Measurements from ENCODE around the gene SUPT3H. TPM values are rescaled to one million over a fixed set of nuclear protein-coding genes. Genes with fewer than 3 reads are reported as not detected.
"Not testable (repeated sequence)": the region's sequence is repeated elsewhere in the genome, so short reads cannot be mapped to it uniquely, and the experiment has no call there.

SUPT3H gene
- total RNA-seq, 1 donor from 2014 or later: 6.7 TPM

DNA sequence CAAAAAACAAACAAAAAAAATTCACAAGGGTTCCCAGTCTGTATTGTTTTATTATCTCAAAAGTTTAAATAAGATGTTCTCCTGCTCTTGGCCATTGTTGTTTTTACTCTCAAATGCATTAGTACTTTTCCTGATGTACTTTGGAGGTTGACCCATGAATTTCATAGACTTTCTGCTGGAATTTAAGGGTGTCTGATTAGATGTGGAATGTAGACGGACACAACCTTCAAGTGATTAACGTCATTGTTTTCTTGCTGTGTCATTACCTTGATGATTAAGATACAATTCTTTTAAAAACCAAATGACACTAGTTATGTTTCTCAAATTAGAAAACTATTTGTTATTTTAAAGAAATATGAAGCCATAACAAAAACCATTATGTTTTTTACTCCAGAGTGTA is 471.0 kb downstream of the SUPT3H start:
- H3K4me3 ChIP-seq: no peak overlapping the region
- no peaks in the 10 kb centered on the region for H3K4me1 ChIP-seq
- intact Hi-C loops (cut with DNase I): no loop called here
- ATAC-seq: no peak
- H3K27me3 ChIP-seq (ENCODE audit: low read depth): no peaks in the 10 kb centered on the region
- DNase-seq: no peak
- TF ChIP-seq, protein P1, sequence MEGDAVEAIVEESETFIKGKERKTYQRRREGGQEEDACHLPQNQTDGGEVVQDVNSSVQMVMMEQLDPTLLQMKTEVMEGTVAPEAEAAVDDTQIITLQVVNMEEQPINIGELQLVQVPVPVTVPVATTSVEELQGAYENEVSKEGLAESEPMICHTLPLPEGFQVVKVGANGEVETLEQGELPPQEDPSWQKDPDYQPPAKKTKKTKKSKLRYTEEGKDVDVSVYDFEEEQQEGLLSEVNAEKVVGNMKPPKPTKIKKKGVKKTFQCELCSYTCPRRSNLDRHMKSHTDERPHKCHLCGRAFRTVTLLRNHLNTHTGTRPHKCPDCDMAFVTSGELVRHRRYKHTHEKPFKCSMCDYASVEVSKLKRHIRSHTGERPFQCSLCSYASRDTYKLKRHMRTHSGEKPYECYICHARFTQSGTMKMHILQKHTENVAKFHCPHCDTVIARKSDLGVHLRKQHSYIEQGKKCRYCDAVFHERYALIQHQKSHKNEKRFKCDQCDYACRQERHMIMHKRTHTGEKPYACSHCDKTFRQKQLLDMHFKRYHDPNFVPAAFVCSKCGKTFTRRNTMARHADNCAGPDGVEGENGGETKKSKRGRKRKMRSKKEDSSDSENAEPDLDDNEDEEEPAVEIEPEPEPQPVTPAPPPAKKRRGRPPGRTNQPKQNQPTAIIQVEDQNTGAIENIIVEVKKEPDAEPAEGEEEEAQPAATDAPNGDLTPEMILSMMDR (IDR thresholded peaks at IDR 0.05): no peak
- H3K27ac ChIP-seq: no peak overlapping the region
- H3K36me3 ChIP-seq: no peaks in the 10 kb centered on the region
- no peaks in the 10 kb centered on the region for H3K9me3 ChIP-seq

DNA sequence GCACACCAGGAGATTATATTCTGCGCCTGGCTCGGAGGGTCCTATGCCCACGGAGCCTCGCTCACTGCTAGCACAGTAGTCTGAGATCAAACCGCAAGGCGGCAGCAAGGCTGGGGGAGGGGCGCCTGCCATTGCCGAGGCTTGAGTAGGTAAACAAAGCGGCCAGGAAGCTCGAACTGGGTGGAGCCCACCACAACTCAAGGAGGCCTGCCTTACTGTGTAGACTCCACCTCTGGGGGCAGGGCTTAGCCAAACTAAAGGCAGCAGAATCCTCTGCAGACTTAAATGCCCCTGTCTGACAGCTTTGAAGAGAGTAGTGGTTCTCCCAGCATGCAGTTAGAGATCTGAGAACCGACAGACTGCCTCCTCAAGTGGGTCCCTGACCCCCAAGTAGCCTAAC is 477.4 kb downstream of the SUPT3H start:
- not testable (repeated sequence) for H3K4me1 ChIP-seq

DNA sequence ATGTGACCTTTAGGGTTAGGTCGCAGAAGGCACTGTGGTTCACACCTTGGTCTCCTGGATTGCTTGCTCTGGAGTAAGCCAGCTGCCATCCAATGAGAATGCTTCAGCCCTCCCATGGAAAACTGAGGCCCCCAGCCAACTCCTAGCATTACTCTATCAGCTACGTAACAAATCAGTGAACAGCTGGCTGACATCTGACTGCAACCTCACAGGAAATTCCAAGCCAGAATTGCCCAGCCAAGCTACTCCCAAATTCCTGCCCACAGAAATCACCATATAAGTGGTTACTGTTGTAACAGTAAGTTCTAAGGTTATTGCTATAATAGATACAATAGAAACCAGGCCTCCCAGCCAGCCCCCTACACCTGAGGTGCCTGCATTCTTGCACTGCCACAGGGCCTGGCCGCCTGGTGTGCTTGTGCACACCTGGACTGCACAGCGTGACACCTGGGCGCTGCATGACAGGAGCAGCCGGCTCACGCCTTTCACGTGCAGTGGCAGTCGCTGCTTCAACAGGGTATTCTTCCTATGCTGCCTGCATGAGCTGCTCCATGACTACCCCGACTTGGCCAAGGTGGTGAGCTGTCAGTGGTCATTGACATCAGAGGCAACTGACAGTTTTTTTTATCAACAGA is 479.3 kb downstream of the SUPT3H start:
- Histone ChIP-seq H3K4me1 (no peaks in the 10 kb centered on the region), H3K9me3 (no peaks in the 10 kb centered on the region), H3K27ac (no peak overlapping the region), H3K36me3 (no peaks in the 10 kb centered on the region), H3K4me3 (no peak overlapping the region), H3K27me3 (ENCODE audit: low read depth) (no peaks in the 10 kb centered on the region)
- no peak for ATAC-seq
- no peak for DNase-seq
- TF ChIP-seq, protein P1 (IDR thresholded peaks at IDR 0.05): no peak
- intact Hi-C loops (cut with DNase I): no loop called here

More for the DNA sequence above, 477.4 kb downstream of the SUPT3H start:
- H3K27me3 ChIP-seq (ENCODE audit: low read depth); ATAC-seq; H3K36me3 ChIP-seq; H3K9me3 ChIP-seq; H3K27ac ChIP-seq; H3K4me3 ChIP-seq; intact Hi-C loops (cut with DNase I); DNase-seq: not testable (repeated sequence)

DNA sequence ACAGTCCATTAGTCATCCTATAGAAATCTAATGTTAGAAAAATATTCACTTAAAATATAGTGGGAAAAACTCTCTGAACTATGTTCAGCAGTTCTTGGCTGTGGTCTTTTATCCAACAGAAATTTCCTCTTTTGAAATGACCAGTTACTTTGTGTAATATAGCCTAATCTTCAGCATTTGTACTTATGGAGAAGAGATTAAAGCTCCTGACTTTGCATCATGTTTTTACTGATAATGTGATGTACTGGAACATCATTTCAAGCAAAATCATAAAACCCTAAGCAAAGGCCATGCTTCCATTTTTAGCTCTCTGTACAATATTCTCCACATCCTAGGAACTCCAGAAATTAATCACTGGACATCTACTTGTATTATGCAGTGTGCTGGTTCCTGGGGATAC is 480.4 kb downstream of the SUPT3H start:
- ATAC-seq (no peak), DNase-seq (no peak)
- TF ChIP-seq, protein P1 (IDR thresholded peaks at IDR 0.05): no peak
- Histone ChIP-seq H3K27ac (no peak overlapping the region), H3K4me1 (no peaks in the 10 kb centered on the region), H3K27me3 (ENCODE audit: low read depth) (no peaks in the 10 kb centered on the region), H3K9me3 (no peaks in the 10 kb centered on the region), H3K4me3 (no peak overlapping the region), H3K36me3 (no peaks in the 10 kb centered on the region)
- intact Hi-C loops (cut with DNase I): no loop called here

DNA sequence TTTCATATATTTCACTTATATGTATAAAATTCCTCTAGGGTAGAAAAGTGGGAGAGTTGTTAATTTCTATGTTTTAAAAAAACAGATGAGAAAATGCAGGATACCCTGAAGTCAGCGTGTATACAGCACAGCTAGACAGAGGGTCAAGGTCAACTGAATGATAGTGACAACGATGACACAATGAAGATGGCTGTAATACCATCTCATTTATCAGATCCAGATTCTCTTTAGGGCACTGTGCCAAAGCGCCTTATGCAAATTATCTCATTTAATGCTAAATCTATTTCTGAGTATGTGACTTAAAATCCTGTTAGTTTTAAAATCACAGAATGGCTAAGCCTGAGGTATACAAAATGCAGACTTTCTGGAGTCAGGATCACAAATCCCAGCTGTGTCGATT is 481.0 kb downstream of the SUPT3H start:
- intact Hi-C loops (cut with DNase I): no loop called here
- no peak for ATAC-seq
- H3K27me3 ChIP-seq (ENCODE audit: low read depth): no peaks in the 10 kb centered on the region
- H3K36me3 ChIP-seq: no peaks in the 10 kb centered on the region
- H3K4me1 ChIP-seq: no peaks in the 10 kb centered on the region
- H3K27ac ChIP-seq: no peak overlapping the region
- H3K9me3 ChIP-seq: no peaks in the 10 kb centered on the region
- TF ChIP-seq, protein P1 (IDR thresholded peaks at IDR 0.05): no peak
- no peak overlapping the region for H3K4me3 ChIP-seq
- no peak for DNase-seq

DNA sequence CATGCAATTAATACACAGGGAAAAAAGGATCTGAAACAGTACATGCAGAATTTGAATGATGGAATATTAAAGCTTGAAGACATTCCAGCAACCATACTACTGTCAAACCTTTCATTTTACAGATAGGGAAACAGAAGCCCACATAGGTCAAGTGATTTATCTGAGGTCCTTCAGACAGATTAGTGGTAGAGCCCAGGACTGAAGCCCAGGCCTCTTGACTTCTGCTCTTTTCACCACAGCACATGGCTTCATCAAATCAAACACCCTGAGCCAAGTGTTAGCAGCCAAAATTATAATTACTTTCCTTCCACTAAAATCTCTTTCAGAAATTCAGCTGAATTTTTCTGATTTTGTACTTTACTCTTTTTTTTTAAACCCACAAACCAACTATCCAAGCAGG is 485.2 kb downstream of the SUPT3H start:
- intact Hi-C loops (cut with DNase I): no loop called here
- H3K27me3 ChIP-seq (ENCODE audit: low read depth): no peaks in the 10 kb centered on the region
- ATAC-seq: no peak

DNA sequence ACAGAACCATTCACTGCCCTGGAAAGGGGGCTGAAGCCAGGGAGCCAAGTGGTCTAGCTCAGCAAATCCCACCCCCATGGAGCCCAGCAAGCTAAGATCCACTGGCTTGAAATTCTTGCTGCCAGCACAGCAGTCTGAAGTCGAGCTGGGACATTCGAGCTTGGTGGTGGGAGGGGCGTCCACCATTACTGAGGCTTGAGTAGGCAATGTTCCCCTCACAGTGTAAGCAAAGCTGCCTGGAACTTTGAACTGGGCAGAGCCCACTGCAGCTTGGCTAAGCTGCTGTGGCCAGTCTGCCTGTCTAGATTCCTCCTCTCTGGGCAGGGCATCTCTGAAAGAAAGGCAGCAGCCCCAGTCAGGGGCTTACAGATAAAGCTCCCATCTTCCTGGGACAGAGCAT is 498.7 kb downstream of the SUPT3H start:
- H3K27me3 ChIP-seq (ENCODE audit: low read depth); H3K4me1 ChIP-seq; H3K4me3 ChIP-seq; H3K27ac ChIP-seq; DNase-seq; intact Hi-C loops (cut with DNase I); ATAC-seq; H3K9me3 ChIP-seq; H3K36me3 ChIP-seq: not testable (repeated sequence)

More for the DNA sequence above, 485.2 kb downstream of the SUPT3H start:
- DNase-seq: no peak
- no peaks in the 10 kb centered on the region for H3K36me3 ChIP-seq
- no peaks in the 10 kb centered on the region for H3K9me3 ChIP-seq
- H3K4me1 ChIP-seq: no peaks in the 10 kb centered on the region
- H3K27ac ChIP-seq: no peak overlapping the region
- TF ChIP-seq, protein P1 (IDR thresholded peaks at IDR 0.05): no peak
- no peak overlapping the region for H3K4me3 ChIP-seq

DNA sequence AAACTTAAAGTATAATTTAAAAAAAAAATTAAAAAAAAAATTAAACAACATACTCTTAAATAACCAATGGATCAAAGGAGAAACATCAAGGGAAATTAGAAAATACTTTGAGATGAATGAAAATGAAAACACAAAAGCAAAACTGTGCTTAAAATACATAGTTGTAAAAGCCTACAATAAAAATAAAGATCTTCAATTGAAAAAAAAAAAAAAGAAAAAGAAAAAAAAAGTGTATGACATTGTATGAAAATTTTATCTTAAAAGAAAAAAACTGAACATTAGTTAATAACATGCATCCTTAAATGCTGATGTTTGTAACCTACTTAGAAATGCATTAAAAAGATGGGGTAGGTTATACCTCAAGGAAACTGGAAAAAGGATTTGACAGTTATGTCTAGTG is 501.1 kb downstream of the SUPT3H start:
- H3K4me1 ChIP-seq; H3K27ac ChIP-seq; H3K4me3 ChIP-seq; DNase-seq; ATAC-seq; intact Hi-C loops (cut with DNase I); H3K9me3 ChIP-seq; H3K27me3 ChIP-seq (ENCODE audit: low read depth); H3K36me3 ChIP-seq: not testable (repeated sequence)
